Suprapubic skin (tissue), 3 donors: ENCODE data around the gene DMRTB1.

Experiments
- EP300 ChIP-seq: sonication (generic); formaldehyde crosslinking; IDR thresholded peaks from one replicate; pipeline ENCODE4 v1.6.1; 2017; ENCODE audit warnings: antibody characterized with exemption
- POLR2A ChIP-seq, 2 donors: fragments of 450-650 bp; IDR thresholded peaks; one replicate each; pipeline ENCODE4 v1.6.1; 2017; ENCODE audit warnings: antibody characterized with exemption in 2 of 2, mild to moderate bottlenecking in 2 of 2, moderate library complexity in 2 of 2
- TF ChIP-seq, protein P1 (sequence below), 2 donors: fragments of 200-600 bp in 1 of 2; fragments of 450-650 bp in 1 of 2; sonication (generic) in 1 of 2; IDR thresholded peaks; one replicate each; pipeline ENCODE4 v1.5.1; 2016 to 2019; ENCODE audit warnings: antibody characterized with exemption in 2 of 2, mild to moderate bottlenecking in 1 of 2, moderate library complexity in 1 of 2

GRCh38 chr1:53419034-53419433, 40.2 kb upstream of the DMRTB1 start:
- TF ChIP-seq, protein P1, sequence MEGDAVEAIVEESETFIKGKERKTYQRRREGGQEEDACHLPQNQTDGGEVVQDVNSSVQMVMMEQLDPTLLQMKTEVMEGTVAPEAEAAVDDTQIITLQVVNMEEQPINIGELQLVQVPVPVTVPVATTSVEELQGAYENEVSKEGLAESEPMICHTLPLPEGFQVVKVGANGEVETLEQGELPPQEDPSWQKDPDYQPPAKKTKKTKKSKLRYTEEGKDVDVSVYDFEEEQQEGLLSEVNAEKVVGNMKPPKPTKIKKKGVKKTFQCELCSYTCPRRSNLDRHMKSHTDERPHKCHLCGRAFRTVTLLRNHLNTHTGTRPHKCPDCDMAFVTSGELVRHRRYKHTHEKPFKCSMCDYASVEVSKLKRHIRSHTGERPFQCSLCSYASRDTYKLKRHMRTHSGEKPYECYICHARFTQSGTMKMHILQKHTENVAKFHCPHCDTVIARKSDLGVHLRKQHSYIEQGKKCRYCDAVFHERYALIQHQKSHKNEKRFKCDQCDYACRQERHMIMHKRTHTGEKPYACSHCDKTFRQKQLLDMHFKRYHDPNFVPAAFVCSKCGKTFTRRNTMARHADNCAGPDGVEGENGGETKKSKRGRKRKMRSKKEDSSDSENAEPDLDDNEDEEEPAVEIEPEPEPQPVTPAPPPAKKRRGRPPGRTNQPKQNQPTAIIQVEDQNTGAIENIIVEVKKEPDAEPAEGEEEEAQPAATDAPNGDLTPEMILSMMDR (IDR thresholded peaks at IDR 0.05): no peak
- no peak for TF ChIP-seq EP300
- no peak for TF ChIP-seq POLR2A (IDR thresholded peaks at IDR 0.05)
